Type B pancreatic cell (in vitro differentiated cells): ENCODE data around the gene CLEC2B. TPM values are rescaled to one million over a fixed set of nuclear protein-coding genes. Genes with fewer than 3 reads are reported as not detected.

Experiments
- DNase-seq: peaks from one replicate; pipeline ENCODE4 v3.0.0; 2021; ENCODE audit warnings: mixed read lengths; ENCODE audit not compliant: unreplicated experiment; ENCODE audit errors: extremely low spot score
- H3K27ac Mint-ChIP-seq: 2 replicates; pipeline ENCODE4 v1.8.0; 2021; ENCODE audit warnings: mild to moderate bottlenecking, mixed read lengths
- H3K27me3 Mint-ChIP-seq: 2 replicates; pipeline ENCODE4 v1.8.0; 2021; ENCODE audit warnings: mixed read lengths
- H3K36me3 Mint-ChIP-seq: 2 replicates; pipeline ENCODE4 v1.8.0; 2021; ENCODE audit warnings: mixed read lengths
- H3K4me1 Mint-ChIP-seq: one replicate; pipeline ENCODE4 v1.8.0; 2021; ENCODE audit warnings: mixed read lengths; ENCODE audit not compliant: unreplicated experiment
- H3K4me3 Mint-ChIP-seq: 2 replicates; pipeline ENCODE4 v1.8.0; 2021; ENCODE audit warnings: mild to moderate bottlenecking, mixed read lengths
- H3K9me3 Mint-ChIP-seq: 2 replicates; pipeline ENCODE4 v1.8.0; 2021; ENCODE audit warnings: mixed read lengths
- total RNA-seq: library from RNA; stranded (reverse); gene quantifications from 2 replicates; pipeline ENCODE4 v1.2.1, GENCODE V29; 2021; ENCODE audit warnings: low replicate concordance
- TF ChIP-seq, protein P1 (sequence below): fragments of 200-600 bp; sonication (generic); conservative IDR thresholded peaks from 2 replicates; pipeline ENCODE4 v1.5.0; 2021; ENCODE audit warnings: antibody characterized with exemption, mild to moderate bottlenecking

CLEC2B gene
- total RNA-seq, 1 donor from 2014 or later: not detected

DNA sequence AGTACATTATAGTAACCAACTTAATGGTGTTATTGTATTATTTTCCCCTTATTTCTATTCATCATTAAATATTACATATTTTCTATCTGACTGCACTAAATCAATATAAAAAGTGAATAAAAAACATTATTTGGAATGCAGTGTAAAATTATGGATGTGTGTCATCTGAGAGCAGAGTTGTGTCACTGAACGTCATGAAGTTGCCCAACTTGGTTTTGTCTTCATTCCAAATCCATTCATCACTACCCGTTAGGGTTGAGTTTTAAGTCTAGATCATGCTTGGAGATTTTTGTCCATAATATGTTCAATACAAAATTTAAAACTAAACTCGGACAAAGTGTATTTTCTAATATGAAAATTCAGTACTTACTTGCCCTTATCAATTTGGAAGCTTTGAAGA, 25.7 kb downstream of the CLEC2B start:
- H3K27ac Mint-ChIP-seq: no peak overlapping the region
- DNase-seq: no peak
- H3K4me3 Mint-ChIP-seq: no peak overlapping the region
- peaks cover 4% of the 10 kb centered on the region for H3K36me3 Mint-ChIP-seq
- TF ChIP-seq, protein P1, sequence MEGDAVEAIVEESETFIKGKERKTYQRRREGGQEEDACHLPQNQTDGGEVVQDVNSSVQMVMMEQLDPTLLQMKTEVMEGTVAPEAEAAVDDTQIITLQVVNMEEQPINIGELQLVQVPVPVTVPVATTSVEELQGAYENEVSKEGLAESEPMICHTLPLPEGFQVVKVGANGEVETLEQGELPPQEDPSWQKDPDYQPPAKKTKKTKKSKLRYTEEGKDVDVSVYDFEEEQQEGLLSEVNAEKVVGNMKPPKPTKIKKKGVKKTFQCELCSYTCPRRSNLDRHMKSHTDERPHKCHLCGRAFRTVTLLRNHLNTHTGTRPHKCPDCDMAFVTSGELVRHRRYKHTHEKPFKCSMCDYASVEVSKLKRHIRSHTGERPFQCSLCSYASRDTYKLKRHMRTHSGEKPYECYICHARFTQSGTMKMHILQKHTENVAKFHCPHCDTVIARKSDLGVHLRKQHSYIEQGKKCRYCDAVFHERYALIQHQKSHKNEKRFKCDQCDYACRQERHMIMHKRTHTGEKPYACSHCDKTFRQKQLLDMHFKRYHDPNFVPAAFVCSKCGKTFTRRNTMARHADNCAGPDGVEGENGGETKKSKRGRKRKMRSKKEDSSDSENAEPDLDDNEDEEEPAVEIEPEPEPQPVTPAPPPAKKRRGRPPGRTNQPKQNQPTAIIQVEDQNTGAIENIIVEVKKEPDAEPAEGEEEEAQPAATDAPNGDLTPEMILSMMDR: no peak
- H3K4me1 Mint-ChIP-seq: no peaks in the 10 kb centered on the region
- peaks cover 5% of the 10 kb centered on the region for H3K9me3 Mint-ChIP-seq
- peaks cover 12% of the 10 kb centered on the region for H3K27me3 Mint-ChIP-seq

DNA sequence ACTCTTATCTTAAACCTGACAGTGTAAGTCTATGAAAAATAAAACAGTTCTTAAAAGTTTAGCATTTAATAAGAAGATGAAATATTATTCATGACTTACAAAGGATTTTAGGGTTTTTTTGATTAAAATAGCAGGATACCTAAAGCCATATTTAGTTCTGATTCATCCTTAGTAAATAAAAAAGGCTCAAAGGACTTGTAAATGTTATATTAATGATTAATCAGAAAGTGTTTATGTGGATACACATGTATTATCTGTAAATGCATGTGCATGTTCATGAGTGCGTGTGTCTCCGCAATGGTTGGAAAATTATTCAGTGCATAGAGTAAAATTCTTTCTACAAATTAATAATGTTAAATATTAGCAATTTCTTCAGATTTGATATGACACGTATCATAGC, 37.4 kb downstream of the CLEC2B start:
- no peaks in the 10 kb centered on the region for H3K27me3 Mint-ChIP-seq
- no peak overlapping the region for H3K27ac Mint-ChIP-seq

DNA sequence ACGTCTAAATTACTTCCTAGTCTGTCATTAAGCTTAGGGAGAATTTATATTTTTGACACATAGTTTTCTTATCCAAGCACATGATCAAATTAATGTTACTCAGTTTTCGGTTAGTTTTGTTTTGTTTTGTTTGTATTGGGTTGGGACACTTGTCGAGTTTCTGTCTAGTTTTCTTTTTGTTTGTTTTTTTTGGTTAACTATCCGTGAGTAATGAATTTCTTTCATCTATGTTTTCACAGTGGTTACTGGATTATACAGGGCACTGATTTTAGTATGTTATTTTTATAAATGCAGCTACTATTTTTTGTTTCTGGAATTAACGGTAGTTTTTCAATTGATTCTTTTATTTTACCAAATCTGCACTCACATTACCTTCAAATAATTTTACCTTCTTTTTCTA, 39.2 kb downstream of the CLEC2B start:
- TF ChIP-seq, protein P1: no peak

More for the DNA sequence above, 37.4 kb downstream of the CLEC2B start:
- no peak overlapping the region for H3K4me3 Mint-ChIP-seq
- H3K9me3 Mint-ChIP-seq: no peaks in the 10 kb centered on the region
- no peaks in the 10 kb centered on the region for H3K36me3 Mint-ChIP-seq
- DNase-seq: no peak
- TF ChIP-seq, protein P1: no peak
- no peaks in the 10 kb centered on the region for H3K4me1 Mint-ChIP-seq

DNA sequence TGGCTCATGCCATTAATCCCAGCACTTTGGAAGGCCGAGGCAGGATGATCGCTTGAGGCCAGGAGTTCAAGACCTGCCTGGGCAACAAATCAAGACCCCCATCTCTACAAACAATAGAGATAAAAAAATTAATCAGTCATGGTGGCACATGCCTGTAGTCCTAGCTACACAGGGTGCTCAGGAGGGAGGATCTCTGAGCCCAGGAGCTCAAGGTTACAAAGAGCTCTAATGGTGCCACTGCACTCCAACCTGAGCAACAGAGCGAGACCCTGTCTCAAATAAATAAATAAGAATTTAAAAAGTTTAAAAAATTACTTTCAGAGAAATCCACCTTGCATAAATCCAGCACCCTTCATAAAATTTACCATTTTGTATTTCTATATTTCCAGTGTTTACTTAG, 39.7 kb downstream of the CLEC2B start:
- TF ChIP-seq, protein P1: no peak
- Mint-ChIP-seq H3K36me3 (no peaks in the 10 kb centered on the region), H3K4me1 (no peaks in the 10 kb centered on the region), H3K9me3 (no peaks in the 10 kb centered on the region), H3K27me3 (peaks cover 15% of the 10 kb centered on the region), H3K27ac (no peak overlapping the region), H3K4me3 (no peak overlapping the region)
- no peak for DNase-seq

More for the DNA sequence above, 39.2 kb downstream of the CLEC2B start:
- H3K4me1 Mint-ChIP-seq: no peaks in the 10 kb centered on the region
- no peak overlapping the region for H3K4me3 Mint-ChIP-seq
- no peaks in the 10 kb centered on the region for H3K9me3 Mint-ChIP-seq
- H3K27ac Mint-ChIP-seq: no peak overlapping the region
- H3K27me3 Mint-ChIP-seq: peaks cover 10% of the 10 kb centered on the region
- no peaks in the 10 kb centered on the region for H3K36me3 Mint-ChIP-seq
- DNase-seq: no peak

DNA sequence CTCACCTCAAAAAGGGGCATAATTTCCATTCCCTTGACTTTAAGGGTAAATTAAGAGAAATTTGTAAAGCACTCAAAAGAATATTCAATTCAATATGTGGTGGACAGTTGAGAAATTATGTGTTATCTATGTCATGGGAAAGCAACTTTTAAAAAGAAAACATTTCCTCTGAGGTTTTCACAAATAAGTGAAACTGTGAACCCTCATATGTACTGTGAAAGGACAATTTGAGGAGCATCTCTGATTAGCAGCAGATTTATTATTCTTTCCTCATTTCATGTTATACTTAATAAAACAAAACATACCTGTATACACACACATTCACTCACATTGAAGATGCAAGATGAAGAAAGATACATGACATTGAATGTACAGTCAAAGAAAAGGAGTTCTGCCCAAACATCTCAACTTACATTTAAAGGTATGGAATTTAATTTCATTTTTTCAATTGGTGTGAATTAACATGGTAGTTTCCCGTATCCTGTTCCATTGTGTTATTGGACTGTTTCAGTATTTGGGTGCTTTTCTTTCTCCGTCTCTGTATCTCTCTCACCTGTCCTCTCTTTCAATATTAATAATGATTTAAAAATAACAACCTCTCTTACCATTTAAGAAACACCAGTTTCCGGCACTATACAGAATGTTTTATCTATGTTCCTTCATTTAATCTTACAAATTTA, 41.8 kb downstream of the CLEC2B start, which contains the start of gene KLRF1:
Gene KLRF1, plus strand, starts transcription at position 273 of the 680 bp plus-strand sequence. Its CDS starts 64 bp downstream, at position 337.
- TF ChIP-seq, protein P1: no peak
- no peak for DNase-seq
- no peaks in the 10 kb centered on the region for H3K4me1 Mint-ChIP-seq
- no peak within 1 kb of the TSS for H3K27ac Mint-ChIP-seq
- H3K9me3 Mint-ChIP-seq: no peaks in the 10 kb centered on the region
- H3K36me3 Mint-ChIP-seq: no peaks in the 10 kb centered on the region
- H3K4me3 Mint-ChIP-seq: no peak within 1 kb of the TSS
- peaks cover 21% of the 10 kb centered on the region for H3K27me3 Mint-ChIP-seq
